Ishikawa (cell line): Measurements from ENCODE around the gene SYCP2.

Experiments
- CEBPB ChIP-seq: IDR thresholded peaks from 2 replicates; pipeline ENCODE4 v1.6.1; 2012
- CREB1 ChIP-seq: IDR thresholded peaks from 2 replicates; pipeline ENCODE4 v1.6.1; 2012; ENCODE audit warnings: low read depth
- EGR1 ChIP-seq: IDR thresholded peaks from 2 replicates; pipeline ENCODE4 v1.6.1; 2012
- EP300 ChIP-seq: IDR thresholded peaks from 2 replicates; pipeline ENCODE4 v1.6.1; 2012; ENCODE audit warnings: borderline replicate concordance
- FOXM1 ChIP-seq: IDR thresholded peaks from 2 replicates; pipeline ENCODE4 v1.6.1; 2012; ENCODE audit warnings: low read depth, borderline replicate concordance
- NFIC ChIP-seq: IDR thresholded peaks from 2 replicates; pipeline ENCODE4 v1.6.1; 2012
- RAD21 ChIP-seq: IDR thresholded peaks from 2 replicates; pipeline ENCODE4 v1.6.1; 2012; ENCODE audit warnings: low read depth
- TAF1 ChIP-seq: IDR thresholded peaks from 2 replicates; pipeline ENCODE4 v1.6.1; 2012; ENCODE audit warnings: low read depth, mild to moderate bottlenecking
- TCF12 ChIP-seq: IDR thresholded peaks from 2 replicates; pipeline ENCODE4 v1.6.1; 2012; ENCODE audit warnings: low read depth
- TEAD4 ChIP-seq: IDR thresholded peaks from 2 replicates; pipeline ENCODE4 v1.6.1; 2012
- YY1 ChIP-seq: IDR thresholded peaks from 2 replicates; pipeline ENCODE4 v1.6.1; 2012; ENCODE audit warnings: low read depth
- ZBTB7A ChIP-seq: IDR thresholded peaks from 2 replicates; pipeline ENCODE4 v1.6.1; 2012; ENCODE audit warnings: low read depth
- TF ChIP-seq, protein P1 (sequence below): IDR thresholded peaks from 2 replicates; pipeline ENCODE4 v1.6.1; 2012
- TF ChIP-seq, protein P2 (sequence below): IDR thresholded peaks from 2 replicates; pipeline ENCODE4 v1.6.1; 2012; ENCODE audit warnings: low read depth, mild to moderate bottlenecking
- TF ChIP-seq, protein P3 (sequence below): IDR thresholded peaks from 2 replicates; pipeline ENCODE4 v1.6.1; 2012

SYCP2 gene

DNA sequence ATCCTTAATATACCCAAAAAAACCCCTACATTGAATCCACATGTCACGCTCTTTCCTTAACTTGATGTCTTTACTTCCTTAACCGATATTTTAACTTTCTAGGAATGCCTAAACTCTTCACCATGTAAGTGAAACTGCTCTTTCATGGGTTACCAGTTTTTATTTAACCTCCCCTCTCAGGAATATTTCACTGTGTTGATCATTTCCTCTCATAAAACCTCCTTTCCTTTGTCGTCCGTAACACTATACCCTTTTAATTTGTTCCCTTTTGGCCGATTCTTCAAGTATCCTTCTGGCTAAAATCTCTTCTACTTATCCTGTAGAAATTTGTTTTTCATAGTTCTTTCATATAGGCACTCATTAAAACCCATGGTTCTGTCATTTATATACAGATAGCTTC lies 24.6 kb downstream of the SYCP2 start:
- no peak for TF ChIP-seq ZBTB7A
- TF ChIP-seq TEAD4, result no peak
- TF ChIP-seq YY1, result no peak
- no peak for TF ChIP-seq NFIC
- TF ChIP-seq CREB1, result no peak
- no peak for TF ChIP-seq FOXM1
- TF ChIP-seq, protein P1, sequence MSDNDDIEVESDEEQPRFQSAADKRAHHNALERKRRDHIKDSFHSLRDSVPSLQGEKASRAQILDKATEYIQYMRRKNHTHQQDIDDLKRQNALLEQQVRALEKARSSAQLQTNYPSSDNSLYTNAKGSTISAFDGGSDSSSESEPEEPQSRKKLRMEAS, result no peak
- TF ChIP-seq EGR1, result no peak
- no peak for TF ChIP-seq RAD21
- TF ChIP-seq CEBPB, result no peak
- TF ChIP-seq TCF12, result no peak
- TF ChIP-seq, protein P2, sequence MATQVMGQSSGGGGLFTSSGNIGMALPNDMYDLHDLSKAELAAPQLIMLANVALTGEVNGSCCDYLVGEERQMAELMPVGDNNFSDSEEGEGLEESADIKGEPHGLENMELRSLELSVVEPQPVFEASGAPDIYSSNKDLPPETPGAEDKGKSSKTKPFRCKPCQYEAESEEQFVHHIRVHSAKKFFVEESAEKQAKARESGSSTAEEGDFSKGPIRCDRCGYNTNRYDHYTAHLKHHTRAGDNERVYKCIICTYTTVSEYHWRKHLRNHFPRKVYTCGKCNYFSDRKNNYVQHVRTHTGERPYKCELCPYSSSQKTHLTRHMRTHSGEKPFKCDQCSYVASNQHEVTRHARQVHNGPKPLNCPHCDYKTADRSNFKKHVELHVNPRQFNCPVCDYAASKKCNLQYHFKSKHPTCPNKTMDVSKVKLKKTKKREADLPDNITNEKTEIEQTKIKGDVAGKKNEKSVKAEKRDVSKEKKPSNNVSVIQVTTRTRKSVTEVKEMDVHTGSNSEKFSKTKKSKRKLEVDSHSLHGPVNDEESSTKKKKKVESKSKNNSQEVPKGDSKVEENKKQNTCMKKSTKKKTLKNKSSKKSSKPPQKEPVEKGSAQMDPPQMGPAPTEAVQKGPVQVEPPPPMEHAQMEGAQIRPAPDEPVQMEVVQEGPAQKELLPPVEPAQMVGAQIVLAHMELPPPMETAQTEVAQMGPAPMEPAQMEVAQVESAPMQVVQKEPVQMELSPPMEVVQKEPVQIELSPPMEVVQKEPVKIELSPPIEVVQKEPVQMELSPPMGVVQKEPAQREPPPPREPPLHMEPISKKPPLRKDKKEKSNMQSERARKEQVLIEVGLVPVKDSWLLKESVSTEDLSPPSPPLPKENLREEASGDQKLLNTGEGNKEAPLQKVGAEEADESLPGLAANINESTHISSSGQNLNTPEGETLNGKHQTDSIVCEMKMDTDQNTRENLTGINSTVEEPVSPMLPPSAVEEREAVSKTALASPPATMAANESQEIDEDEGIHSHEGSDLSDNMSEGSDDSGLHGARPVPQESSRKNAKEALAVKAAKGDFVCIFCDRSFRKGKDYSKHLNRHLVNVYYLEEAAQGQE, result no peak
- TF ChIP-seq TAF1, result no peak

DNA sequence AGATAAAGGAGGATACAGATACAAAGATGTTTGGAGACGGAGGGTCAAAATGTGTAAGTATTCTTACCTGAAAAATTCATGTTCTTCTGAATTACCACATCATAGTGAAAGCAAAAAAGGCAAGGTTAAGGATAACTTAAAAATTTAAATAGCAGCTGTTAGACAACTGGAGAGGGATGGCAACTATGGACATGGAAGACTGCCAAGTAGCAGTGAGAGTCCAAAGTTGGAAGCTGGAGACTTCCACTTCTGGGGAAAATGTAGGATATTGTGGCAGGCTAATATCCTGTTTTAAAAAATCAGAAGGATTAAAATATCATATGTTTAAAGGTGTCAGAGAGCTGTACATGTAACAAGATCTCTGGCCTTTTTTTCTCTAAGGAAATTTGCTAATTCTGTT lies 29.8 kb downstream of the SYCP2 start:
- no peak for TF ChIP-seq CREB1
- TF ChIP-seq FOXM1, result no peak
- TF ChIP-seq RAD21, result no peak
- no peak for TF ChIP-seq EGR1
- no peak for TF ChIP-seq YY1
- TF ChIP-seq, protein P3, sequence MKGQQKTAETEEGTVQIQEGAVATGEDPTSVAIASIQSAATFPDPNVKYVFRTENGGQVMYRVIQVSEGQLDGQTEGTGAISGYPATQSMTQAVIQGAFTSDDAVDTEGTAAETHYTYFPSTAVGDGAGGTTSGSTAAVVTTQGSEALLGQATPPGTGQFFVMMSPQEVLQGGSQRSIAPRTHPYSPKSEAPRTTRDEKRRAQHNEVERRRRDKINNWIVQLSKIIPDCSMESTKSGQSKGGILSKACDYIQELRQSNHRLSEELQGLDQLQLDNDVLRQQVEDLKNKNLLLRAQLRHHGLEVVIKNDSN, result no peak
- TF ChIP-seq CEBPB, result no peak
- TF ChIP-seq TEAD4, result no peak
- TF ChIP-seq, protein P1, result no peak
- TF ChIP-seq, protein P2, result no peak
- no peak for TF ChIP-seq ZBTB7A

DNA sequence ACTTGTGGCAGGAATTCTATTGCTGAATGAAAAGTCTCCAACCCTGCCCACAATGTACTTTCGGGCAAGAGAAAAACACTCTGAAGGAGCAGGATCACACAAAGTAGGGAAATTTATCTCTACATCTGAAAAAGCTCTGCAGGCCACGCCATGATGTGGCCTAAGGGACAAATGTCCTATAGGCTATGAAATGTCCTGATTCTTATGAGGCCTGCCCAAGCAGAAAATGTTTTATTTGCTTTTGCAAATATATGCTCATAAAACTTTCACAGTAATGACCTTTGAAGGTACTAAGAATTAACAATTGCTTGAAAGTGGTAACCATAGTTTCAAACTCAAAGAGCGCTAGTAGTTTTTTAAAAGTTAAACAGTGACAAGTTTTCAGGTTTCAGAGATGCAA lies 31.0 kb downstream of the SYCP2 start:
- no peak for TF ChIP-seq ZBTB7A
- no peak for TF ChIP-seq TEAD4
- no peak for TF ChIP-seq NFIC
- TF ChIP-seq CREB1, result no peak
- no peak for TF ChIP-seq TCF12
- no peak for TF ChIP-seq RAD21
- no peak for TF ChIP-seq YY1
- TF ChIP-seq EGR1, result no peak
- TF ChIP-seq, protein P2, result no peak
- TF ChIP-seq, protein P1, result no peak
- no peak for TF ChIP-seq CEBPB
- TF ChIP-seq, protein P3, result no peak
- no peak for TF ChIP-seq FOXM1
- no peak for TF ChIP-seq TAF1
- no peak for TF ChIP-seq EP300

DNA sequence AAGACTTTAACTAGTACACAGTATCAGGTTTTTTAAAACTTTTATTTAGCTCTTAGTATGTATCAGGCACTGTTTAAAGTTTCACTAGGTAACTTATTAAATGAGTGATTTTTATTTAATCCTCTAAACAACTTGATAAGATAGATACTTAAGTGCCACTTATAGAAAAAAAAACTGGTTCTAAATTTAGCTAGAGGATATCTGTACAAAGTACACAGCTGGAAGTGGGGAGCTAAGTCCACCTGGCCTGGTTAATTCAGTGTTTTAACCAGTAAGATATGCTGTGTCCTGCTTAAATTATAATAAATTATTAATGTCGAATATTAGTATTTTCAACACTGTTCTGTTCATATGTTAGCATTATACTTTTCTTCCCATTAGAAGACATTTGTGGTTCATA lies 37.5 kb downstream of the SYCP2 start:
- no peak for TF ChIP-seq FOXM1
- no peak for TF ChIP-seq CREB1
- no peak for TF ChIP-seq RAD21
- no peak for TF ChIP-seq TAF1
- no peak for TF ChIP-seq NFIC
- no peak for TF ChIP-seq CEBPB
- TF ChIP-seq TCF12, result no peak
- TF ChIP-seq, protein P1, result no peak
- TF ChIP-seq ZBTB7A, result no peak
